Kidney (tissue), 14 donors: ENCODE results near the gene CDKL1. TPM values are rescaled to one million over a fixed set of nuclear protein-coding genes. Genes with fewer than 3 reads are reported as not detected.

ENCODE experiments used
- DNase-seq, 5 donors: peaks; one replicate each; pipeline ENCODE4 v3.0.0-alpha.2; 2013 to 2020
- FAIRE-seq: peaks from 2 replicates; lab custom pipeline; 2012; peaks lifted over from hg19 to GRCh38; lab: Jason Lieb, UNC
- H3K27ac ChIP-seq, 2 donors: one replicate each; pipeline ENCODE4 v1.7.0; 2013; ENCODE audit warnings: low read depth in 2 of 2, low read length in 2 of 2, inconsistent platforms in 1 of 2
- H3K27me3 ChIP-seq: one replicate; pipeline ENCODE4 v1.7.1; 2013; ENCODE audit warnings: low read length, inconsistent platforms; ENCODE audit not compliant: control insufficient read depth, insufficient read depth
- H3K36me3 ChIP-seq, 3 donors: one replicate each; pipeline versions ENCODE4 v1.7.0 to v1.7.1; 2013; ENCODE audit warnings: low read length in 3 of 3, control low read depth in 1 of 3, inconsistent platforms in 1 of 3; ENCODE audit not compliant: insufficient read depth in 3 of 3, control insufficient read depth in 2 of 3
- H3K4me1 ChIP-seq, 3 donors: one replicate each; pipeline versions ENCODE4 v1.7.0 to v1.7.1; 2013; ENCODE audit warnings: low read length in 3 of 3, inconsistent platforms in 1 of 3, low read depth in 1 of 3; ENCODE audit not compliant: control insufficient read depth in 2 of 3, insufficient read depth in 2 of 3
- H3K4me3 ChIP-seq, 3 donors: one replicate each; pipeline versions ENCODE4 v1.7.0 to v1.8.1; 2013; ENCODE audit warnings: low read length in 3 of 3, control low read depth in 1 of 3, inconsistent platforms in 1 of 3
- H3K9ac ChIP-seq, 3 donors: one replicate each; pipeline versions ENCODE4 v1.7.0 to v1.7.1; 2013; ENCODE audit warnings: low read length in 3 of 3, control low read depth in 1 of 3, inconsistent platforms in 1 of 3
- H3K9me3 ChIP-seq, 3 donors: one replicate each; pipeline versions ENCODE4 v1.7.0 to v1.7.1; 2013; ENCODE audit warnings: low read length in 3 of 3, control low read depth in 1 of 3, inconsistent platforms in 1 of 3; ENCODE audit not compliant: control insufficient read depth in 2 of 3, insufficient read depth in 1 of 3
- CTCF ChIP-seq: IDR thresholded peaks from 3 replicates; pipeline ENCODE4 v1.5.1; 2012; ENCODE audit warnings: mild to moderate bottlenecking, moderate library complexity, borderline replicate concordance; ENCODE audit not compliant: insufficient read depth; ENCODE audit errors: extremely low read depth
- intact Hi-C: fragments of 100-400 bp; cut with DNase I; formaldehyde crosslinking; loops from one replicate; pipeline ENCODE4 v1.11.1; 2022
- polyA plus RNA-seq: library from polyadenylated mRNA; stranded (reverse); fragments of 350-450 nt; fragmentation: Illumina TruSeq; extraction: RNeasy Lipid Tissue Mini Kit (QIAGEN cat#74804); gene quantifications from one replicate; pipeline ENCODE4 v1.2.3, GENCODE V29; 2014; ENCODE audit warnings: low read depth, low replicate concordance; ENCODE audit not compliant: insufficient read depth
- total RNA-seq: library from RNA; stranded (reverse); fragmentation: NEBNext Ultra II Directional; extraction: Animal tissue kit (Norgen Biotek cat#: 25700); gene quantifications from one replicate; pipeline ENCODE4 v1.2.1, GENCODE V29; 2021
- donor health status: control.
- donor health status: control.
- donor health status: control.
- donor health status: control.
- donor health status: control.
- donor health status: DM: yes; HTN: yes; CAD: no.
- donor health status: Normal renal cell carcinoma (clear cell type).

The CDKL1 gene
- total and polyA plus RNA-seq, 2 donors from 2014 or later, result 17.9 to 60.0 TPM

GRCh38 chr14:50301914-50302313, 94.8 kb downstream of the CDKL1 start:
- intact Hi-C loops, result no loop called here

GRCh38 chr14:50299585-50299984, 97.1 kb downstream of the CDKL1 start:
- Histone ChIP-seq H3K9me3 (no peaks in the 10 kb centered on the region), H3K4me3 (no peak overlapping the region), H3K27me3 (no peaks in the 10 kb centered on the region), H3K4me1 (peaks cover 0 to 6% (median 0%) of the 10 kb centered on the region in 3 donors), H3K9ac (no peak overlapping the region), H3K27ac (no peak overlapping the region), H3K36me3 (no peaks in the 10 kb centered on the region)
- DNase-seq, result no peak
- no peak for FAIRE-seq
- no peak for TF ChIP-seq CTCF
- intact Hi-C loops, result no loop called here

More at GRCh38 chr14:50301914-50302313, 94.8 kb downstream of the CDKL1 start:
- no peak overlapping the region for H3K4me3 ChIP-seq
- no peaks in the 10 kb centered on the region for H3K27me3 ChIP-seq
- H3K9me3 ChIP-seq, result no peaks in the 10 kb centered on the region
- H3K27ac ChIP-seq, result no peak overlapping the region
- H3K36me3 ChIP-seq, result no peaks in the 10 kb centered on the region
- H3K9ac ChIP-seq, result no peak overlapping the region
- peaks cover 0 to 6% (median 0%) of the 10 kb centered on the region in 3 donors for H3K4me1 ChIP-seq
- no peak for TF ChIP-seq CTCF
- DNase-seq, result no peak
- FAIRE-seq, result no peak

- TF ChIP-seq CTCF, result no peak
- Histone ChIP-seq H3K36me3 (peaks cover 0 to 10% (median 5%) of the 10 kb centered on the region in 3 donors), H3K27ac (no peak overlapping the region), H3K4me1 (no peaks in the 10 kb centered on the region), H3K27me3 (no peaks in the 10 kb centered on the region), H3K4me3 (no peak overlapping the region), H3K9me3 (no peaks in the 10 kb centered on the region), H3K9ac (no peak overlapping the region)
- DNase-seq (no peak), FAIRE-seq (no peak)
- intact Hi-C loops, result no loop called here
Observed at GRCh38 chr14:50290306-50290705, 106.4 kb downstream of the CDKL1 start.

GRCh38 chr14:50288146-50288545, 108.5 kb downstream of the CDKL1 start:
- H3K27ac ChIP-seq, result no peak overlapping the region
- FAIRE-seq (no peak), DNase-seq (no peak)
- no peak overlapping the region for H3K4me3 ChIP-seq
- intact Hi-C loops, result no loop called here
- no peak for TF ChIP-seq CTCF
- H3K4me1 ChIP-seq, result no peaks in the 10 kb centered on the region
- H3K9ac ChIP-seq, result no peak overlapping the region
- no peaks in the 10 kb centered on the region for H3K27me3 ChIP-seq
- H3K9me3 ChIP-seq, result no peaks in the 10 kb centered on the region
- H3K36me3 ChIP-seq, result peaks cover 0 to 10% (median 0%) of the 10 kb centered on the region in 3 donors
